Esophagus squamous epithelium (tissue), 5 donors: Measurements from ENCODE around the gene DTX1. TPM values are rescaled to one million over a fixed set of nuclear protein-coding genes. Genes with fewer than 3 reads are reported as not detected.

ENCODE experiments used
- DNase-seq: peaks from one replicate; lab custom pipeline; 2025; lab: John Stamatoyannopoulos, UW
- H3K27ac ChIP-seq, 4 donors: fragments of 200-600 bp; sonication (generic); one replicate each; pipeline ENCODE4 v1.5.1; 2016 to 2019; ENCODE audit warnings: mild to moderate bottlenecking in 1 of 4
- H3K27me3 ChIP-seq, 4 donors: fragments of 200-600 bp; sonication (generic); 1 replicate in 3 of 4; 2 replicates in 1 of 4; pipeline versions ENCODE4 v1.5.1 to v1.6.0; 2017 to 2021; ENCODE audit warnings: antibody characterized with exemption in 1 of 4
- H3K36me3 ChIP-seq, 3 donors: fragments of 200-600 bp; sonication (generic); one replicate each; pipeline ENCODE4 v1.5.1; 2016 to 2019
- H3K4me1 ChIP-seq, 3 donors: fragments of 200-600 bp; sonication (generic); one replicate each; pipeline ENCODE4 v1.5.1; 2017 to 2019
- H3K4me3 ChIP-seq, 4 donors: fragments of 200-600 bp; sonication (generic); 1 replicate in 3 of 4; 2 replicates in 1 of 4; pipeline ENCODE4 v1.5.1; 2016 to 2019; ENCODE audit warnings: mild to moderate bottlenecking in 2 of 4, moderate library complexity in 1 of 4
- H3K9me3 ChIP-seq, 3 donors: fragments of 200-600 bp; sonication (generic); one replicate each; pipeline ENCODE4 v1.5.1; 2016 to 2019
- CTCF ChIP-seq, 6 experiments: fragments of 450-650 bp in 4 of 6; fragments of 200-600 bp in 2 of 6; sonication (generic) in 2 of 6; IDR thresholded peaks; one replicate each; pipeline ENCODE4 v1.5.1; 2016 to 2019; ENCODE audit warnings: antibody characterized with exemption in 6 of 6, mild to moderate bottlenecking in 4 of 6, moderate library complexity in 4 of 6
- POLR2A ChIP-seq, 4 donors: fragments of 450-650 bp; IDR thresholded peaks; one replicate each; pipeline ENCODE4 v1.6.1; 2017; ENCODE audit warnings: antibody characterized with exemption in 4 of 4, mild to moderate bottlenecking in 4 of 4, moderate library complexity in 3 of 4
- WGBS, 2 donors: methylation state at CpG; one replicate each; pipeline ENCODE4 v1.1.5; 2018; 5-methylcytosine and 5-hydroxymethylcytosine counted together
- intact Hi-C: fragments of 100-400 bp; cut with DNase I; formaldehyde crosslinking; loops from one replicate; pipeline ENCODE4 v1.15.0; 2022
- total RNA-seq, 4 donors: library from RNA; depleted of rRNA; stranded (reverse); fragments of >200 nt; gene quantifications; one replicate each; pipeline ENCODE4 v1.1.0, GENCODE V29; 2016
- donor health status: DM: yes; HTN: yes; CAD: no.

DTX1 gene
- total RNA-seq, 4 donors from 2014 or later, result 0.49 to 4.8 (median 1.8) TPM

- no peaks in the 10 kb centered on the region for H3K36me3 ChIP-seq
- H3K4me1 ChIP-seq, result no peaks in the 10 kb centered on the region
- TF ChIP-seq CTCF (IDR thresholded peaks at IDR 0.05) (no peak), POLR2A (IDR thresholded peaks at IDR 0.05) (no peak)
- H3K27me3 ChIP-seq, result peaks cover 0 to 68% (median 0%) of the 10 kb centered on the region in 4 donors
- no peak for DNase-seq
- no peak overlapping the region for H3K4me3 ChIP-seq
- H3K27ac ChIP-seq, result no peak overlapping the region
- 76 to 83% methylated on average over 9 of the region's 9 CpGs for WGBS, 2 donors
- intact Hi-C loops, result no loop called here
- H3K9me3 ChIP-seq, result no peaks in the 10 kb centered on the region
Observed at GRCh38 chr12:113082486-113083148, 26.1 kb downstream of the DTX1 start.

- intact Hi-C loops, result no loop called here
- Histone ChIP-seq H3K4me1 (no peaks in the 10 kb centered on the region), H3K4me3 (no peak overlapping the region), H3K36me3 (no peaks in the 10 kb centered on the region), H3K9me3 (no peaks in the 10 kb centered on the region), H3K27me3 (peaks cover 0 to 61% (median 0%) of the 10 kb centered on the region in 4 donors), H3K27ac (no peak overlapping the region)
- DNase-seq, result no peak
- TF ChIP-seq CTCF (IDR thresholded peaks at IDR 0.05) (no peak), POLR2A (IDR thresholded peaks at IDR 0.05) (no peak)
- 78 to 87% methylated on average over 3 to 6 of the region's 11 CpGs for WGBS, 2 donors
Observed at GRCh38 chr12:113083863-113084435, 27.4 kb downstream of the DTX1 start.

GRCh38 chr12:113086249-113087164 is 30.0 kb downstream of the DTX1 start:
- no peak overlapping the region for H3K27ac ChIP-seq
- H3K4me1 ChIP-seq, result no peaks in the 10 kb centered on the region
- H3K36me3 ChIP-seq, result no peaks in the 10 kb centered on the region
- no peak for DNase-seq
- H3K4me3 ChIP-seq, result no peak overlapping the region
- intact Hi-C loops, result no loop called here
- H3K9me3 ChIP-seq, result no peaks in the 10 kb centered on the region
- 31 to 50% methylated on average over 10 to 13 of the region's 17 CpGs for WGBS, 2 donors
- TF ChIP-seq POLR2A (IDR thresholded peaks at IDR 0.05) (no peak), CTCF (IDR thresholded peaks at IDR 0.05) (no peak)
- H3K27me3 ChIP-seq, result peaks cover 0 to 62% (median 0%) of the 10 kb centered on the region in 4 donors

- WGBS, 2 donors, result 48 to 68% methylated on average over 4 of the region's 5 CpGs
- intact Hi-C loops, result no loop called here
- Histone ChIP-seq H3K9me3 (no peaks in the 10 kb centered on the region), H3K27me3 (peaks cover 0 to 61% (median 0%) of the 10 kb centered on the region in 4 donors), H3K27ac (no peak overlapping the region), H3K4me3 (no peak overlapping the region), H3K36me3 (no peaks in the 10 kb centered on the region), H3K4me1 (no peaks in the 10 kb centered on the region)
- no peak for DNase-seq
- no peak for TF ChIP-seq POLR2A (IDR thresholded peaks at IDR 0.05)
- TF ChIP-seq CTCF (IDR thresholded peaks at IDR 0.05), result no peak
Observed at GRCh38 chr12:113087193-113087592, 30.7 kb downstream of the DTX1 start.
